ENCODE data around the gene FHIT. TPM values are rescaled to one million over a fixed set of nuclear protein-coding genes. Genes with fewer than 3 reads are reported as not detected.

The FHIT gene
- total RNA-seq, 1 donor = 16.9 TPM

- Histone ChIP-seq H3K9me3 (ENCODE audit: low read depth, low read length) (no peaks in the 10 kb centered on the region), H3K27me3 (ENCODE audit: insufficient read depth, low read length) (no peaks in the 10 kb centered on the region), H3K4me3 (ENCODE audit: low read length) (no peak overlapping the region), H3K4me1 (ENCODE audit: insufficient read depth, low read length) (no peaks in the 10 kb centered on the region)
Measured at GRCh38 chr3:59930170-59930569, 1321.1 kb downstream of the FHIT start.

DNA sequence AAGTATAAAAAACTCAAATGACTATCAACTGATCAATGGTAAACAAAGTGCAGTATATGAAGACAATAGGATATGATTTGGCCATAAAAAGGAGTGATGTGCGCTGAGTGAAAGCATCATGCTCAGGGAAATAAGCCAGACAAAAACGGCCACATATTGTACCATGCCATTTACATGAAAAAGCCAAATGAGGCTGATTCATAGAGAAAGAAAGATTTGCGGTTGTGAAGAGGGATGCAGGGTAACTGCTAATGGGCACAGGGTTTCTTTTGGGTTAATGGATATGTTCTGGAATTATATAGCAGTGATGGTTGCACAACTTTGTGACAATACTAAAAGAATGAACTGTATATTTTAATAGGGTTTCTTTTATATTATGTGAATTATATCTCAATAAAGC lies 1324.2 kb downstream of the FHIT start:
- Histone ChIP-seq H3K27me3 (ENCODE audit: insufficient read depth, low read length) (no peaks in the 10 kb centered on the region), H3K9me3 (ENCODE audit: low read depth, low read length) (no peaks in the 10 kb centered on the region), H3K4me3 (ENCODE audit: low read length) (no peak overlapping the region), H3K4me1 (ENCODE audit: insufficient read depth, low read length) (no peaks in the 10 kb centered on the region)

DNA sequence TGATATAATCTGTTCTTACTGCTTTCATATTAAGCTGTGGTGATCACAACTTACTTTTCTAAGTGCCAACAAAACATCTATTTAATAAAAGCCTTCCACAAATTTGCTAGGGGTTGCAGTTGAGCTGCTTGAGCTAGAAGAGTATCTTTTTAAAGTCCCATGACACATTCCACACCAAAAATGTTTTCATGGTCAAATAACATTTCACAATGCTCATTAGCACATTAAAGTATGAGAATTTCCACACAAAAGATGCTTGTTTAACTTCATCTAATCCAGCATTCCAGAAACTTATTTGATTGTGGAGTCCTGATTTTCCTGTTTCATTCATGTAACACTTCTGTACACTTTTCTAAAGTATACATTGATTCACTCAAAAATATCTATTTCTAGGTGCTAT lies 1325.3 kb downstream of the FHIT start:
- H3K4me3 ChIP-seq (ENCODE audit: low read length) = no peak overlapping the region
- H3K4me1 ChIP-seq (ENCODE audit: insufficient read depth, low read length) = no peaks in the 10 kb centered on the region
- no peaks in the 10 kb centered on the region for H3K27me3 ChIP-seq (ENCODE audit: insufficient read depth, low read length)
- H3K9me3 ChIP-seq (ENCODE audit: low read depth, low read length) = no peaks in the 10 kb centered on the region

DNA sequence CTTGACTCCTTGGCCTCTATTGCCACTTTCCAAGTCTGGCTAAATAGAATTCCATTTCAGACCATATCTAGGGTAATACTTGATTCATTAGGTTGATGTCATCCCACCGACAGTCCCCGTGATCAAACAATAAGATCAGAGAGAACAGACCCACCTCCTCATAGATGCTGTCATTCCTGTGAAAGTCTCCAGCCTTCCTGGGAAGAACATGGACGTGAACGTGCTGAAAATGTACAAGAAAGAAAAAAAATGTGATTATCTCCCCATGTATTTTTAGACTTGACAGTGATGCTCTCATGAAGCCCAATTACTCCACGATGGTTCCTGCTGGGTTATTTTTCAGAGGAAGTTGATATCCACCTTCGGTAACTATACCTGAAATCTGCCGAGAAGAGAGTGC lies 1329.1 kb downstream of the FHIT start:
- Histone ChIP-seq H3K4me1 (ENCODE audit: insufficient read depth, low read length) (no peaks in the 10 kb centered on the region), H3K4me3 (ENCODE audit: low read length) (no peak overlapping the region), H3K9me3 (ENCODE audit: low read depth, low read length) (no peaks in the 10 kb centered on the region), H3K27me3 (ENCODE audit: insufficient read depth, low read length) (no peaks in the 10 kb centered on the region)

DNA sequence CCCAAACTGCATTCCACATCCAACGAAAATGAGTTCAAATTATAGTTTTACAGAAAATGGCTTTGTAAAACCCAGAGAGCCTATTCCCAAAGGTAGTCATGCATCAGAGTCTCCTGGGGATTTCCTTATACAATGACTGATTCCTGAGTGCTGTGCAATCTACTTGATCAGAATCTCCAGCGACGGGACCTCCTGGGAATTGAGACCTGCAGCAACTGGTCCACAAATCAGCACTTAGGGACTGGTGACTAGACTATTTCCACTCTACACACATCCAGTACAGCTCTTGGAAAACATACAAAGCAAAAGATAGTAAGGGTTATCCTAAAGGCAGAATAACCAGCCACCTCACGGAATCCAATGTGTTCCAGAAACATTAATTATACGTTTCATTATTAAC lies 1330.4 kb downstream of the FHIT start:
- Histone ChIP-seq H3K4me3 (ENCODE audit: low read length) (no peak overlapping the region), H3K9me3 (ENCODE audit: low read depth, low read length) (no peaks in the 10 kb centered on the region), H3K27me3 (ENCODE audit: insufficient read depth, low read length) (no peaks in the 10 kb centered on the region), H3K4me1 (ENCODE audit: insufficient read depth, low read length) (no peaks in the 10 kb centered on the region)

DNA sequence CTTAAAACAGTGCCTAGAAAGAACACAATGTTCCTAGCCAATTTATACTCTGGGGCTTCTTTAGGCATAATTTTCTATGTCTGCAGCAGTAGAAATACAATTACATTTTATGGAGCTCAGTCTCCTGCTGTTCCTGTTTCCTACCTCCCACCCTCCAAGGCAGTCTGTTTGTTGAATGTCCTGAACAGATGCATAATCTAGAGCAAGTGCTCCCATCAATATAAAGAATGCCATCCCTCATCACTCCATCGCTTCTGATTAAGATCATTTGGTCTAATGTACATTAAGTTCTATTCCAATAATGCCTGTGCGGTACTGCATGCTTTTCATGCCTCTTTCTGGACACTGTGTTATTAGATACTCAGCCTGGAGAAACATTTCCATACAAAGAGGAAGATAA lies 1331.7 kb downstream of the FHIT start:
- Histone ChIP-seq H3K4me3 (ENCODE audit: low read length) (no peak overlapping the region), H3K4me1 (ENCODE audit: insufficient read depth, low read length) (no peaks in the 10 kb centered on the region), H3K27me3 (ENCODE audit: insufficient read depth, low read length) (no peaks in the 10 kb centered on the region), H3K9me3 (ENCODE audit: low read depth, low read length) (no peaks in the 10 kb centered on the region)

GRCh38 chr3:59914251-59914650 lies 1337.0 kb downstream of the FHIT start:
- no peak overlapping the region for H3K4me3 ChIP-seq (ENCODE audit: low read length)
- H3K27me3 ChIP-seq (ENCODE audit: insufficient read depth, low read length) = no peaks in the 10 kb centered on the region
- H3K4me1 ChIP-seq (ENCODE audit: insufficient read depth, low read length) = no peaks in the 10 kb centered on the region
- H3K9me3 ChIP-seq (ENCODE audit: low read depth, low read length) = no peaks in the 10 kb centered on the region

DNA sequence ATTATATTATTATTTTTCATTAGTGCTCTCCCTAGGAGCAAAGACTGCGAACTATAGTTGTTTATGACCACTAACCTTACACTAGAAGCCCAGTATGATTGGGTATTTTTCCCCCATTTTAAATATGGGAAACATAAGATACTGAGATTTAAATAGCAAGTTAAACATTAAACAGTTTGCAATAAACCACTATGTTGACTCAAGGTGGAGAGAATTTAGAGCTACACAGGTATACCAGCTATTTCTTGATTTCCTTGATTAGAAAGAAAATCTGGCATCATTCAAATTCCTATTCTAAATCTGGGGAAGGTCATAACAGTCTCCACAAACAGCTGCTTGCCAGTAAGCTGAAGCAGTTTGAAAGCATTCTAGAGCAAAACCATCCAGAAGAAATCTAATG lies 1337.6 kb downstream of the FHIT start:
- Histone ChIP-seq H3K4me1 (ENCODE audit: insufficient read depth, low read length) (no peaks in the 10 kb centered on the region), H3K27me3 (ENCODE audit: insufficient read depth, low read length) (no peaks in the 10 kb centered on the region), H3K9me3 (ENCODE audit: low read depth, low read length) (no peaks in the 10 kb centered on the region), H3K4me3 (ENCODE audit: low read length) (no peak overlapping the region)

GRCh38 chr3:59908701-59909100 lies 1342.6 kb downstream of the FHIT start:
- Histone ChIP-seq H3K27me3 (ENCODE audit: insufficient read depth, low read length) (no peaks in the 10 kb centered on the region), H3K4me1 (ENCODE audit: insufficient read depth, low read length) (no peaks in the 10 kb centered on the region), H3K4me3 (ENCODE audit: low read length) (no peak overlapping the region), H3K9me3 (ENCODE audit: low read depth, low read length) (no peaks in the 10 kb centered on the region)

DNA sequence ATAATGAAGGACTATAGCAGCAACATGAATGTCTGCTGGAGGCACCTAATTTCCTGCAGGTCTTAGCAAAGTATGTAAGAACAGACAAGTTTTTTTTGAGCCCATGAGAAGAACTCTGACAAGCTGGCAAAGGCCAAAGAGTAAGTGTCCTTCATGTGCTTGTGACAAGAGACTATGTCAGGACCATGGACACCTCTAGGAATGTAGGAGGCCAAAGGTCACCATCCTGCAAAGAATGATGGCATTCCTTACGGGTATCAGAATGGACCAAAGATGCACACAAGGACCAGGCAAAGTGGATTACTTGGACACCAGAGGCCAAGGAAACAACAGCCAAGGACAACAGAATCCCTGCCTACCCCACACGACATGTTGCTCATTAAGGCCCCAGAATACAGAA lies 1343.0 kb downstream of the FHIT start:
- no peaks in the 10 kb centered on the region for H3K9me3 ChIP-seq (ENCODE audit: low read depth, low read length)
- H3K4me3 ChIP-seq (ENCODE audit: low read length) = no peak overlapping the region
- no peaks in the 10 kb centered on the region for H3K27me3 ChIP-seq (ENCODE audit: insufficient read depth, low read length)
- H3K4me1 ChIP-seq (ENCODE audit: insufficient read depth, low read length) = no peaks in the 10 kb centered on the region

- Histone ChIP-seq H3K9me3 (ENCODE audit: low read depth, low read length) (no peaks in the 10 kb centered on the region), H3K27me3 (ENCODE audit: insufficient read depth, low read length) (no peaks in the 10 kb centered on the region), H3K4me1 (ENCODE audit: insufficient read depth, low read length) (no peaks in the 10 kb centered on the region), H3K4me3 (ENCODE audit: low read length) (no peak overlapping the region)
Measured at GRCh38 chr3:59904296-59904695, 1347.0 kb downstream of the FHIT start.

DNA sequence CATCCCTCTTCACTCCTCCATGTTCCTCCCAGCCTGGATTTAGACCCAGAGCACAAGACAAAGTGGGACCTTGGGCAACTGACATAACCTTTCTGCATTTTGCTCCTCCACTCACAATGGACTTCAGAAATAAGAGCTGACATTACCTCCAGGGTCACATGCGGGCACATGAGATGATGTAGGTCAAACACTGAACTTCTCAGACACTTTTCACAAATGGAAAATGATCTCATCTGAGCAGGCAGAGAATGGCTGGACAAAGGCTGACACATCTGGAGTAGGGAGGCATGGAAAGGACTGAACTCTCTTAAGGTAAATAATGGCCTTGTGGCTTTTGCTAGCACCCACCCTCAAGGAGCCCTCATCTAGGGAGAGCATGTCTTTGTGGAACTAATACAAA lies 1352.2 kb downstream of the FHIT start:
- Histone ChIP-seq H3K4me3 (ENCODE audit: low read length) (no peak overlapping the region), H3K9me3 (ENCODE audit: low read depth, low read length) (no peaks in the 10 kb centered on the region), H3K27me3 (ENCODE audit: insufficient read depth, low read length) (no peaks in the 10 kb centered on the region)

GRCh38 chr3:59895972-59896371 lies 1355.3 kb downstream of the FHIT start:
- Histone ChIP-seq H3K4me3 (ENCODE audit: low read length) (no peak overlapping the region), H3K9me3 (ENCODE audit: low read depth, low read length) (no peaks in the 10 kb centered on the region), H3K4me1 (ENCODE audit: insufficient read depth, low read length) (no peaks in the 10 kb centered on the region), H3K27me3 (ENCODE audit: insufficient read depth, low read length) (no peaks in the 10 kb centered on the region)

More for the DNA sequence above, 1352.2 kb downstream of the FHIT start:
- H3K4me1 ChIP-seq (ENCODE audit: insufficient read depth, low read length) = no peaks in the 10 kb centered on the region

DNA sequence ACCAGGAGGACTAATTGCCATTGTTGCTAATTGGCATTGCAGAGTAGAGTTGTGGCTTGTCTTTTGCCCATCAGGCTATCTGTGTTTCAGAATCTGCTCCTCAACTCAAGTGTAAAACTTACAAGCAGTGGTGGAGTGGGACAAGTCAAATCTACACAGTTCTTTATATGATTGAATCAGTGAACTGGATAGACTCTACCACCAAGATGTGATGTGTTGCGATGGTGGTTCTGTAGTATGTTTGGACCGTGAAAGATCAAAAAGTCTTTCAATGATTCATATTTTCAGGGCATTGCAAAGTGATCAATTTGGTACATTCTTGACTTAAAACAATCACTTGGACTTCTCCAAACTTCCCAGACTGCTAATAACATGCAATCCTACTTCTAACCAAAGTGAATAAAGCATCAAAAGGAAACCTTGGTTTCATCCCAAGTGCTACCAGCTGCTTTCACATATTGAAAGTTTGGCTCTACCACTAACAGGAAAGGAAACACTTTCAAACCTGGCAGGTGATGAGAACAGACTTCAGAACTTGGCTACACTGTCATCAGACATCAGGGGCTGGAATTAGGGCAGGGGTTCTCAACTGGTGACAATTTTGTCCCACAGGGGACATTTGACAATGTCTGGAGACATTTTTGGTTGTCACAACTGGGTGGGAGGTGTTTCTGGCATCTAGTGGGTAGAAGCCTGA lies 1356.7 kb downstream of the FHIT start:
- H3K9me3 ChIP-seq (ENCODE audit: low read depth, low read length) = no peaks in the 10 kb centered on the region
- no peaks in the 10 kb centered on the region for H3K4me1 ChIP-seq (ENCODE audit: insufficient read depth, low read length)
- no peaks in the 10 kb centered on the region for H3K27me3 ChIP-seq (ENCODE audit: insufficient read depth, low read length)
- no peak overlapping the region for H3K4me3 ChIP-seq (ENCODE audit: low read length)

DNA sequence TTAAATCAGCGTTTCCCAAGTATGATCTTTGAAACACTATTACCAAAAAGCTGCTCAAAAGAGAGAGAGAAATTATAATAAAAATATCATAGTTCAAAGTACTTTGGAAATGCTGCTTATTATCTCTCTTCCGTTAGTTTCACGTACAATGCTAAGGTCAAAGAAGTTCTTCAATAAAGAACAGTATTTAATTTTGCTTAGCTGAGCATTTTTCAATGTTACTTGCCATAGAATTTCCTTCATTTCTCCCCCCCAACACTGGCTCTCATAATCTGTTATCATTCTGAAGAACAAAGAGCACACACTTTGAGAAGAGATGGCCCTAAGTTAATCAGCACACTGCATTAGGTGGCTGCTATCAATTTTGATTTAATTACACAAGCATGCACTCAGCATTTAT lies 1360.6 kb downstream of the FHIT start:
- H3K9me3 ChIP-seq (ENCODE audit: low read depth, low read length) = no peaks in the 10 kb centered on the region
- no peaks in the 10 kb centered on the region for H3K27me3 ChIP-seq (ENCODE audit: insufficient read depth, low read length)
- H3K4me1 ChIP-seq (ENCODE audit: insufficient read depth, low read length) = no peaks in the 10 kb centered on the region
- no peak overlapping the region for H3K4me3 ChIP-seq (ENCODE audit: low read length)

DNA sequence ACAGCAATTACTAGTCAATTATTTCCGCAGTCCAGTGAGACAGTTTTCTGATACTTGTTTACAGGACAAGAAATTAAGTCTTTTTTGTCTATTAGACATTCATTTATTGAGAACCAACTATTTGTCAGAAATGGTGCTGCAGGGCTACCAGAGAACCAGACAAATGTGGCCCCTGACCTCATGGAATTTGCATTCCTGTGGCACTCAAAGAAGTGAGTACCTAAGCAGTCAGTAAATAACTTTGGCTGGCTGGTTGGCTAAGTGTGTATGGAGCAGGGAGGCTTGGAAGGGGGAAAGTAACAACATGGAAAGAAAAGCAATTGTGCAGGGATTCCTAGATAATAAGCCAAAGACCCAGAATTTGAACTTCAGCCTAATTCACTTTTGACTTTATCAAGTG lies 1364.5 kb downstream of the FHIT start:
- peaks cover 3% of the 10 kb centered on the region for H3K4me1 ChIP-seq (ENCODE audit: insufficient read depth, low read length)

More for the DNA sequence above, 1364.5 kb downstream of the FHIT start:
- H3K4me3 ChIP-seq (ENCODE audit: low read length) = no peak overlapping the region
- H3K27me3 ChIP-seq (ENCODE audit: insufficient read depth, low read length) = no peaks in the 10 kb centered on the region
- H3K9me3 ChIP-seq (ENCODE audit: low read depth, low read length) = no peaks in the 10 kb centered on the region

All from mononuclear cell (primary cell).